HG03175 (cell line): ENCODE results near the gene NR2C1.
A peak's percentile ranks its signal among the peaks of the same experiment; 100 is the strongest.

Experiments
- ATAC-seq: cut with Tn5 transposase; IDR thresholded peaks from one replicate; pipeline ENCODE4 v1.9.1; 2021; ENCODE audit warnings: mild to moderate bottlenecking, moderate library complexity; ENCODE audit not compliant: unreplicated experiment

The NR2C1 gene

DNA sequence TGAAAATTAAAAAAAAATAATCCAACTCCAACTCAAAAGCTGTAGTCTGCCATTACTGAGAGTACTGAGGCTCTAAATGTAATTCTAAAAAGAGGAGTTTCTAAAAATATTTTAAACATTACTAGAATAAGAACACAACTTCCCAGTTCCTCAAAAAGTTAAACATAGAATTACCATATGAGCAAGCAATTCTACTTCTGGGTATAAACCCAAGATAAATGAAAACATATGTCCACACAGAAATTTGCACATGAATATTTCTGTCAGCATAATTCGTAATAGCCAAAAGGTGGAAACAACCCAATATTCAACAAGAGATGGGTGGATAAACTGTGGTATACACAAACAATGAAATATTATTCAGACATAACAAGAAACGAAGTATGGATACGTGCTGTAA is 15.0 kb upstream of the NR2C1 start:
- peak; percentile 62 for ATAC-seq

DNA sequence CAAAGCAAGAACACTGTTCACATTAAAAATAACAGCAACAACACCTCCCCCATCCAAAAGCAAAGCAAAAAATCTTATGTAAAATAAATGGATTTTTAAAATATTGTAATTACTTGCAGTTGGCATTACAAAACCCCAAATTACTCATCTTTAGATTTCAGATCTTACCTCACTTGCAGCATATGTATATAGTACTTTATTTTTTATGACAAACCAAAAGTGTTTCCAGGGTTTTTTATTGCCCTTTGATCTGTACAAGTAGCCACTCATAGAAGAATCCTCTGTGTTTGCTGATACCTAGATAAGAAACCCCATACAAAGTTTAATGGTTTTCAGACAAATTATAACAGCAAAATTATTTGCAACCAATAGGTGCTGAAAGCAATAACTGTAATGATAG is 12.2 kb upstream of the NR2C1 start:
- no peak for ATAC-seq

GRCh38 chr12:95083938-95084337 is 10.5 kb upstream of the NR2C1 start:
- ATAC-seq, result no peak

DNA sequence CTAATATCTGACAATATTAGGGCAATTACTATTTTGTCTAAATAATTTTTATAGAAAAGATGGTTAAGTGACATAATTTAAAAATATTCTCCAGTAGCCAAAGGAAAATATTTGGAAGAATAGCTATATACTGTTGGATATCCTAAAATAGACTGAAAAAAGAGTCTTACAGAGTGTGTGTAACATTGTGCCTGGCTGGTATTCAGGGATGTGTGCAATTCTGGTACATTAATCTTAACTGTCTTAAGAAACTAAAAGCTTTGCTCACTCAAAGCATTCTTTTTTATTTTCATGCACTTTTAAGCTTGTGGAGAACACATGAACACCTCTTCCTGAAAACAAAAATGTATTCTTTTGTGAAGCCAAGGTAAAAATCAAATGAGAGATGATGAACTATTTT is 10.1 kb upstream of the NR2C1 start:
- ATAC-seq, result no peak

DNA sequence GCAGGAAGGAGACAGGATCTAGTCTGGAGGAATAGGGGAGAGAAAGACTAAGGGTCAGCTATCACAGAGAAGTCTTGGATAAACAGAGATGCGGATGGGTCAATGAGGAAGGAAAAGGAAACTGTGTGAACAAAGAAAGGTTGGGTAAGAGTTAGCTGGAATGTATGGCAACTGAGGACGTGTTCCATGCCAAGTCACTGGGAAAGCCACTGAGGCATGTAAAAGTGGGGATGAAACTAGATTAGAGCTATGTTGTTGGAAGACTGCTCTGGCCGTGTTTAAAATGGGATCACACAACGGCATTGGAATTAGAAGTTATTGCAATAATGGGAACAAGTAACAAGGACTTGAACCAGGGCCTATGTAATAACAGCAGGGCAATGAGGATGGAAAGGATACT is 3.9 kb upstream of the NR2C1 start:
- no peak for ATAC-seq

DNA sequence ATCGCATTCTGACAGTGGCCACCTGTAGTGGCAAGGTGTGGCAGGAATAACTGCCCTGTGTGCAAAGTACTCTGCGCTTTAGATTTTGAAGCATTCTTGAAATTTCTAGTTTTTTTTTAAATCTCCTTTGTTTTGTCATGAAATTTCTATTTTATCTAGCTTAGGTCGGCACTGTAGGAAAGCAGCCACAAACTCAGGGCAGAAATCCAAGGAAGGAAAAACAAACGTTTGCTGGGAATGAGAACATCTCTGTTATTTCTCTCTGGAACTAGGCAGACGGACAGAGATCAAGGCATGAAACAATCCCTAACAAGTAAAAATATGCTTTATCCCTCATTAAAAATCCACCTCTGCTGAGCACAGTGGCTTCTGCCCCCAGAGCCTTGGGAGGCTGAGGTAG is 1.3 kb upstream of the NR2C1 start:
- ATAC-seq, result no peak

- no peak for ATAC-seq
These were observed 491 bp upstream of the NR2C1 start for GRCh38 chr12:95073698-95074520.

GRCh38 chr12:95070378-95070777 is 3.0 kb downstream of the NR2C1 start:
- no peak for ATAC-seq

GRCh38 chr12:95066091-95066855 is 7.1 kb downstream of the NR2C1 start:
- no peak for ATAC-seq

GRCh38 chr12:95060951-95061350 is 12.5 kb downstream of the NR2C1 start:
- ATAC-seq, result no peak

- no peak for ATAC-seq
These were observed 13.4 kb downstream of the NR2C1 start for GRCh38 chr12:95059984-95060383.

- ATAC-seq, result no peak
These were observed 16.0 kb downstream of the NR2C1 start for GRCh38 chr12:95057424-95057823.

DNA sequence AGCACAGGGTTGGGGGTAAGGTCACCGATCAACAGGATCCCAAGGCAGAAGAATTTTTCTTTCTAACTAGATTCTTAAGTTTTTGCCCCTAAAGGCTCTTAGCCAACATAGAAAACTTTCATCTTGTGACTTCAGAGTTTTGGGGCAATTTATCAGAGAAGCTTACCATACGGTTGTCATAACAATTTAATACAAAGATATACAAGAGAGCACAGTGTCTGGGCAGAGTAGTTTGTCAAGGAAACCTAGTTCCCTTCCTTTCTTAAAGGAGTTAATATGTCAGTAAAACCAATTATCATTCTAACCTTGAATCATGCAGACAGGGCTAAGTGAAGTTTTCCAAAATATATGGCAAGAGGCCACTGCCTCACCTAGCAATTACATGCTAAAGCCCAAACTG is 18.4 kb downstream of the NR2C1 start:
- no peak for ATAC-seq

DNA sequence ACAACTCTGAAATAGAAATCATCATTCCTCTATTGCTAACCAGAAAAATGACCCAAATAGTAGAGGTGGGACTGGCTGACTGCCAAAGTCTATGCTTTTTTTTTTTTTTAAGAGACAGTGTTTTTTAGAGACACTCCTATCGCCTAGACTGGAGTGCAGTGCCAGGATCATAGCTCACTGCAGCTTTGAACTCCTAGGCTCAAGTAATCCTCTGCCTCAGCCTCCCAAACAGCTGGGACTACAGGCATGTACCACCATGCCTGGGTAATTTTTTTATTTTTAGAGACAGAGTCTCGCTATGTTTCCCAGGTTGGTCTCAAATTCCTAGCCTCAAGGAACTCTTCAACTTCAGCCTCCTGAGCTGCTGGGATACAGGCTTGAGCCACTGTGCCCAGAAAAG is 19.2 kb downstream of the NR2C1 start:
- ATAC-seq, result no peak

DNA sequence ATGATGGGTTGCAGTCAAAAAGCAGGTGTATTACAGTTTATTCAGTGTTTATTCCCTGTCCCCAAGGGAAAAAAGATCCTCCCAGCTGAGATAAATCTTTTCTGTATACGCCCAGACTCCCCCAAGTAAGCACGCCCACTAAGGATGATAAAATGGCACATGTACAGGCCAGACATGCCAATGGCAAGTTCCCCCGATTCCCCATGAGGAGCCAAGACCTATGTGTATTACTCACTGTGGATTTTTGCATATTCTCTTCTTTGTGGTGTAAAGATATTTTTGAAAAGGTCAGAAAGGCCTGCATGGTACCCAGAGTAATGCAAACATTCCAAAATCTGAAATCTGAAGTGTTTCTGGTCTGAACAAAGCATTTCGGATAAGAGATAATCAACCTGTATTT is 22.2 kb downstream of the NR2C1 start:
- no peak for ATAC-seq

DNA sequence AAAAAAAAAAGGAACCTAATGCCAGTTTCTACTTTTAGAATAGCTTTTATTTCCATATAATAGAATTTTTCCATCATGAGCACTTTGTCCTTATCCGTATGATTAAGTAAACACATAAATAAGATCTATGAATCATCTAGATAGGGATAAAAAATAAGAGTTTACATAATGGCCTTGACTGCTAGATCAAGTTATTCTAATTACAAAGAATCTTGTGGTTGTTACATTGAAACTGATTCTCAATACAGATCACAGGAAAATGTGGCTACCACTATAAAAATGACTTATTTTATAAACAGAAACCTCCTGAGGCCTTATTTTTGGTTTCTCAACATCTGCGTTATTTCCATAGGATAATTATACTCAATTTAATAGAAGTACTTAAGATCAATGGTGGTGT is 35.5 kb downstream of the NR2C1 start:
- no peak for ATAC-seq

DNA sequence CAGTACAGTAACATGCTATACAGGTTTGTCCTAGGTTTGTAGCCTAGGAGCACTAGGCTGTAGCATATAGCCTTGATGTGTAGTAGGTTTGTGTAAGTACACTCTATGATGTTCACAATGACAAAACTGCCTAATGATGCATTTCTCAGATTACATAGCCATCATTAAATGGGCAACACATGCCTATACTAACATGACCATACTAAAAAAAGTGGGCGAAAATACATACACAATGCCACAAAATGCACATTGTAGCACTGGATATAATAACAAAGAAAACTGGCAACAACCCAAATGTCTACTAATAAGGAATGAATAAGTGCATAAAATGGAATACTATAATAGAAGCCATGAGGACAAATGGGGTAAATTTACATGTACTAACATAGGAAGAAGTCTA is 38.7 kb downstream of the NR2C1 start:
- no peak for ATAC-seq

DNA sequence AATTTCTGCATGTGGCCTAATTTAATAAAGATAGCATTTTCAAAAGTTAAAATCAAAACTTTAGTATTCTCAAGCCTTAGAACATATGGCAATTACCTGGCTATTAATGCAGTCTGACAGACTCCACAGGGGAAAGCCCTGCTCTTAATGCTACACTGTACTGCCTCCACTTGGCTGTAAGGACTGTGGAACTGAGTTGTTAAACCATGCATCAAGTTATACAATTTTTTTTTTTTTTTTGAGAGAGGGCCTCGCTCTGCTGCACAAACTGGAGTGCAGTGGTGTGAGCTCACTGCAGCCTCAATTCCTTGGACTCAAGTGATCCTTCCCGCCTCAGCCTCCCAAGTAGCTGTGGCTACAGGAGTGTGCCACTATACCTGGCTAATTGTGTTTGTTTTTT is 50.9 kb downstream of the NR2C1 start:
- ATAC-seq, result no peak

- ATAC-seq, result no peak
These were observed 55.9 kb downstream of the NR2C1 start for GRCh38 chr12:95017482-95017881.

- no peak for ATAC-seq
These were observed 57.3 kb downstream of the NR2C1 start for GRCh38 chr12:95016120-95016519.

GRCh38 chr12:95014554-95014953 is 58.9 kb downstream of the NR2C1 start:
- no peak for ATAC-seq

- no peak for ATAC-seq
These were observed 67.2 kb downstream of the NR2C1 start for GRCh38 chr12:95006206-95006605.
